Astrocyte (in vitro differentiated cells and primary cell): ENCODE results near the gene CXCL13.
A peak's percentile ranks its signal among the peaks of the same experiment; 100 is the strongest.

Source experiments
- EZH2 ChIP-seq: IDR thresholded peaks from 2 replicates; pipeline ENCODE4 v1.6.1; 2012; ENCODE audit warnings: mild to moderate bottlenecking, low read length, inconsistent platforms; ENCODE audit not compliant: insufficient read depth
- TF ChIP-seq, protein P1 (sequence below): IDR thresholded peaks from 2 replicates; pipeline ENCODE4 v1.5.1; 2011; ENCODE audit warnings: low read depth, mild to moderate bottlenecking, inconsistent platforms, low read length, moderate library complexity; ENCODE audit not compliant: insufficient read depth

DNA sequence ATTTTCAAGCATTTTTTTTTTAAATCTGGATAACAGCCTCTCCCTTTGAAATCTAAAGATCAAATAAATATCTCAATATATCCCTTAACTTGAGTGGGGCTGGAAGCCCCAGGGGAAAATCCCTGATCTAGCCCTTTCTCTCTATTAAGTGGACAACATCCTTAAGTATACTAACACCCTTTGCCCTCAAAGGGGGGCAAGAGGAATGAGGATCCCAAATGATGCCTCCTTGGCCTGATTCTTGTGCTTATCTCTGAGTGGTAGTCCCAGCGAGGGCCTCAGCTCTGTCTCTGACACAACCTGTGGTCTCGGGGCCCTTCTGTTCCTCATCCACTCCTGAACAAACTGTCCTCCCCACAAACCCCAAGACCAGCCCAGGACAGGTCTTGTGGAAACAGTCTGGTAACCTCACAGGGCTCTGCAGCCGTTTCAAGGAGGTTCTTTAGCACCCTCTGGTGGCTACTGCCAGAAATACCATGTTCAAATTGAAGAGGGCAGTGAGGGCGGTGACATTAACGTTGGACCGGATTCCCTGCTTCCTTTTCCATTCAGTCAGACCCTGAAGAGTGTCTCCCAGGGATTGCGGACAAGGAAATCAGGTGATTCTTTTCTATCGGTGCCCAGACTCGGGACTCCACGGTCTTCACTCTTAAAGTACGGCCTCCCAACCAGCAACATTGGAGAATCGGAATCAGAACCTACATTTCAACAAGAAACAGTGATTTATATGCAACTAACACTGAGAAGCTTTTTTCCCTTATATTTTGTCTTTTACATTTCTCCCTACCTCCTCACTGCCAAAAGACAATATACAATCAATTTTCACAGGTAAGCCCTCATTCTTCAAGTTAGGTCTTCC lies 13.0 kb downstream of the CXCL13 start:
- TF ChIP-seq, protein P1, sequence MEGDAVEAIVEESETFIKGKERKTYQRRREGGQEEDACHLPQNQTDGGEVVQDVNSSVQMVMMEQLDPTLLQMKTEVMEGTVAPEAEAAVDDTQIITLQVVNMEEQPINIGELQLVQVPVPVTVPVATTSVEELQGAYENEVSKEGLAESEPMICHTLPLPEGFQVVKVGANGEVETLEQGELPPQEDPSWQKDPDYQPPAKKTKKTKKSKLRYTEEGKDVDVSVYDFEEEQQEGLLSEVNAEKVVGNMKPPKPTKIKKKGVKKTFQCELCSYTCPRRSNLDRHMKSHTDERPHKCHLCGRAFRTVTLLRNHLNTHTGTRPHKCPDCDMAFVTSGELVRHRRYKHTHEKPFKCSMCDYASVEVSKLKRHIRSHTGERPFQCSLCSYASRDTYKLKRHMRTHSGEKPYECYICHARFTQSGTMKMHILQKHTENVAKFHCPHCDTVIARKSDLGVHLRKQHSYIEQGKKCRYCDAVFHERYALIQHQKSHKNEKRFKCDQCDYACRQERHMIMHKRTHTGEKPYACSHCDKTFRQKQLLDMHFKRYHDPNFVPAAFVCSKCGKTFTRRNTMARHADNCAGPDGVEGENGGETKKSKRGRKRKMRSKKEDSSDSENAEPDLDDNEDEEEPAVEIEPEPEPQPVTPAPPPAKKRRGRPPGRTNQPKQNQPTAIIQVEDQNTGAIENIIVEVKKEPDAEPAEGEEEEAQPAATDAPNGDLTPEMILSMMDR, result peak; percentile 86
- no peak for TF ChIP-seq EZH2
